OCI-LY1 (cell line): ENCODE results near the gene TGFBR1.

ENCODE experiments used
- H2AFZ ChIP-seq: fragments of 200-600 bp; sonication (generic), shearing (Covaris generic); 2 replicates; pipeline ENCODE4 v1.6.0; 2014; ENCODE audit warnings: antibody characterized with exemption, mild to moderate bottlenecking, low read length
- H3F3A ChIP-seq: fragments of 200-600 bp; sonication (generic), shearing (Covaris generic); 2 replicates; pipeline ENCODE4 v1.6.0; 2014; ENCODE audit warnings: mild to moderate bottlenecking, antibody characterized with exemption, low read length, moderate library complexity; ENCODE audit not compliant: insufficient read depth
- H3K27ac ChIP-seq: fragments of 200-600 bp; sonication (generic); 2 replicates; pipeline ENCODE4 v1.5.1; 2014; ENCODE audit warnings: low read length, mixed run types, mild to moderate bottlenecking, low read depth; ENCODE audit not compliant: poor library complexity, severe bottlenecking
- H3K27me3 ChIP-seq: fragments of 200-600 bp; sonication (generic); 2 replicates; pipeline ENCODE4 v1.6.0; 2014; ENCODE audit warnings: antibody characterized with exemption, mild to moderate bottlenecking, low read length, moderate library complexity; ENCODE audit not compliant: insufficient read depth
- H3K36me3 ChIP-seq: fragments of 200-600 bp; sonication (generic); 2 replicates; pipeline ENCODE4 v1.6.1; 2014; ENCODE audit warnings: mild to moderate bottlenecking, antibody characterized with exemption, low read length, moderate library complexity, mixed read lengths; ENCODE audit not compliant: insufficient read depth
- H3K4me1 ChIP-seq: fragments of 200-600 bp; sonication (generic); 2 replicates; pipeline ENCODE4 v1.5.1; 2014; ENCODE audit warnings: mild to moderate bottlenecking, low read length, moderate library complexity; ENCODE audit not compliant: insufficient read depth, severe bottlenecking
- H3K4me2 ChIP-seq: fragments of 200-600 bp; sonication (generic), shearing (Covaris generic); 2 replicates; pipeline ENCODE4 v1.6.1; 2014; ENCODE audit warnings: low read length
- H3K4me3 ChIP-seq: fragments of 200-600 bp; sonication (generic); 2 replicates; pipeline ENCODE4 v1.5.1; 2014; ENCODE audit warnings: low read length, low read depth, mild to moderate bottlenecking, mixed read lengths; ENCODE audit not compliant: poor library complexity, severe bottlenecking
- H3K79me2 ChIP-seq: fragments of 200-600 bp; shearing (Covaris generic); 2 replicates; pipeline ENCODE4 v1.6.1; 2016; ENCODE audit warnings: mixed run types, low read length, mixed read lengths; ENCODE audit not compliant: insufficient read depth
- H3K9ac ChIP-seq: fragments of 200-600 bp; sonication (generic), shearing (Covaris generic); 2 replicates; pipeline ENCODE4 v1.6.1; 2014; ENCODE audit warnings: mild to moderate bottlenecking, low read length, mixed read lengths
- H3K9me2 ChIP-seq: fragments of 200-600 bp; sonication (generic), shearing (Covaris generic); 2 replicates; pipeline ENCODE4 v1.6.1; 2014; ENCODE audit warnings: low read depth, mild to moderate bottlenecking, low read length, mixed read lengths
- H3K9me3 ChIP-seq: fragments of 200-600 bp; shearing (Covaris generic); 2 replicates; pipeline ENCODE4 v1.6.1; 2014; ENCODE audit warnings: low read length, mixed read lengths
- H4K20me1 ChIP-seq: fragments of 200-600 bp; sonication (generic), shearing (Covaris generic); 2 replicates; pipeline ENCODE4 v1.6.0; 2016; ENCODE audit warnings: mild to moderate bottlenecking, low read length; ENCODE audit not compliant: insufficient read depth
- EZH2 ChIP-seq: fragments of 200-600 bp; sonication (generic), shearing (Covaris generic); IDR thresholded peaks from 2 replicates; pipeline ENCODE4 v1.8.0; 2017; ENCODE audit warnings: borderline replicate concordance, mixed run types, mild to moderate bottlenecking, antibody characterized with exemption, low read length, moderate library complexity, mixed read lengths
- TF ChIP-seq, protein P1 (sequence below): fragments of 200-600 bp; sonication (generic), shearing (Covaris generic); IDR thresholded peaks from 2 replicates; pipeline ENCODE4 v1.5.1; 2017; ENCODE audit warnings: mild to moderate bottlenecking, antibody characterized with exemption, low read length, moderate library complexity, mixed read lengths

TGFBR1 gene

DNA sequence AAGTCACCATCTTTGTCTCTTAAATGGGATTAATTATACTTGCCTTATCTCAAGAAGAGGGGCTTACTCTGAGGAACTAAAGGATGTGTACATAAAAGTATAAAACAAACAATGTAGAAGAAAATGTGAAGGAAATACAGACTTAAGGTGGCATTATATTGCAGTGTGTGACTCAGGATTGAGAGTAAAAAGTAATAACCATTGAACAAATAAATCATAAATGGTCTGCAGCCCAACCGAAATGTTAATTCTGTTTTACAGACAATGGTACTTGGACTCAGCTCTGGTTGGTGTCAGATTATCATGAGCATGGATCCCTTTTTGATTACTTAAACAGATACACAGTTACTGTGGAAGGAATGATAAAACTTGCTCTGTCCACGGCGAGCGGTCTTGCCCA lies 37.4 kb downstream of the TGFBR1 start:
- Histone ChIP-seq H3F3A (no peaks in the 10 kb centered on the region), H3K4me2 (no peak overlapping the region), H3K27ac (no peak overlapping the region), H2AFZ (no peak overlapping the region), H3K4me3 (no peak overlapping the region), H3K27me3 (no peaks in the 10 kb centered on the region), H3K79me2 (no peaks in the 10 kb centered on the region), H3K4me1 (peaks cover 1% of the 10 kb centered on the region), H3K9me3 (no peaks in the 10 kb centered on the region), H4K20me1 (no peaks in the 10 kb centered on the region), H3K9ac (no peak overlapping the region), H3K36me3 (peaks cover 92% of the 10 kb centered on the region), H3K9me2 (no peaks in the 10 kb centered on the region)
- TF ChIP-seq EZH2: no peak
- TF ChIP-seq, protein P1, sequence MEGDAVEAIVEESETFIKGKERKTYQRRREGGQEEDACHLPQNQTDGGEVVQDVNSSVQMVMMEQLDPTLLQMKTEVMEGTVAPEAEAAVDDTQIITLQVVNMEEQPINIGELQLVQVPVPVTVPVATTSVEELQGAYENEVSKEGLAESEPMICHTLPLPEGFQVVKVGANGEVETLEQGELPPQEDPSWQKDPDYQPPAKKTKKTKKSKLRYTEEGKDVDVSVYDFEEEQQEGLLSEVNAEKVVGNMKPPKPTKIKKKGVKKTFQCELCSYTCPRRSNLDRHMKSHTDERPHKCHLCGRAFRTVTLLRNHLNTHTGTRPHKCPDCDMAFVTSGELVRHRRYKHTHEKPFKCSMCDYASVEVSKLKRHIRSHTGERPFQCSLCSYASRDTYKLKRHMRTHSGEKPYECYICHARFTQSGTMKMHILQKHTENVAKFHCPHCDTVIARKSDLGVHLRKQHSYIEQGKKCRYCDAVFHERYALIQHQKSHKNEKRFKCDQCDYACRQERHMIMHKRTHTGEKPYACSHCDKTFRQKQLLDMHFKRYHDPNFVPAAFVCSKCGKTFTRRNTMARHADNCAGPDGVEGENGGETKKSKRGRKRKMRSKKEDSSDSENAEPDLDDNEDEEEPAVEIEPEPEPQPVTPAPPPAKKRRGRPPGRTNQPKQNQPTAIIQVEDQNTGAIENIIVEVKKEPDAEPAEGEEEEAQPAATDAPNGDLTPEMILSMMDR: no peak

DNA sequence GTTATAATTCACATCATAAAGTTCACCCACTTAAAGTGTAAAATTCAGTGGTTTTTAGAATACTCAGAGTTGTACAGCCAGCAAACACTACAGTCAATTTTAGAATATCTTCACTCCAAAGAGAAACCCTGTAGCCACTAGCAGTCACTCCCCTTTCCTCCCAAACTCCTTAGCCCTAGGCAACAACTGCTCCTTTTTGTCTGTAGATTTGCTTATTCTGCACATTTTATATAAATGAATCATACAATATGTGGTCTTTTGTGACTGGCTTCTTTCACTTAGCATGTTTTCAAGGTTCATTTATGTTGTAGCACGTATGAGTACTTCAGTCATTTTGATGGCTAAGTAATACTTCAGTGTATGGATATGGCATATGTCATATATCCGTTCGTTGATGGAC lies 38.7 kb downstream of the TGFBR1 start:
- Histone ChIP-seq H4K20me1 (no peaks in the 10 kb centered on the region), H3K79me2 (no peaks in the 10 kb centered on the region), H3K9ac (no peak overlapping the region), H3K27ac (no peak overlapping the region), H3K4me2 (no peak overlapping the region), H3K27me3 (no peaks in the 10 kb centered on the region), H3K9me3 (no peaks in the 10 kb centered on the region), H3K36me3 (peaks cover 97% of the 10 kb centered on the region), H3F3A (no peaks in the 10 kb centered on the region), H3K4me1 (no peaks in the 10 kb centered on the region), H3K4me3 (no peak overlapping the region), H2AFZ (no peak overlapping the region), H3K9me2 (no peaks in the 10 kb centered on the region)
- TF ChIP-seq, protein P1: no peak
- no peak for TF ChIP-seq EZH2

DNA sequence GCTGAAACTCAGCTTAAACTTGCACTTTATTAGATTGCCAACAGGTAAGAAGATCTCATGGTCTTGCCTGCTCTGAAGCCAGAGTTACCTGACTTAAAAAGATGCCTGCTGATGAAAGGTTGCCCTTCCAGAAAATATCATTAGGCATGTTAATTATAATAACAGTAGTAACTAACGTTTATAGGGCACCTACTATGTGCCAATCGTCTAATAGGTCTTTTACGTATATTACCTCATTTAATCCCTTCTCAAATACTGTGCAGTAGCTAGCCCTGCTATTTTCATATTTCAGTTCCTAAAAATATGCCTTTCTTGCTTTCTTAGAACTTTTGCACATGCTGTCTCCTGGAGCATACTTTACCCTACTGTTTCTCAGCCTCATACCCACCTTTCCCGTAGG lies 40.1 kb downstream of the TGFBR1 start:
- H3K79me2 ChIP-seq: no peaks in the 10 kb centered on the region
- no peak overlapping the region for H2AFZ ChIP-seq
- H3K4me2 ChIP-seq: no peak overlapping the region
- no peaks in the 10 kb centered on the region for H3K9me3 ChIP-seq
- no peak for TF ChIP-seq EZH2
- TF ChIP-seq, protein P1: no peak
- H4K20me1 ChIP-seq: no peaks in the 10 kb centered on the region
- H3K4me1 ChIP-seq: no peaks in the 10 kb centered on the region
- no peaks in the 10 kb centered on the region for H3K9me2 ChIP-seq
- no peaks in the 10 kb centered on the region for H3K27me3 ChIP-seq
- no peak overlapping the region for H3K9ac ChIP-seq
- no peaks in the 10 kb centered on the region for H3F3A ChIP-seq
- H3K36me3 ChIP-seq: peaks cover 97% of the 10 kb centered on the region
- H3K27ac ChIP-seq: no peak overlapping the region
- H3K4me3 ChIP-seq: no peak overlapping the region
